Right ventricle myocardium inferior (tissue), 1 donor: ENCODE measurements around the gene ATAD2B. TPM values are rescaled to one million over a fixed set of nuclear protein-coding genes. Genes with fewer than 3 reads are reported as not detected.

Experiments used
- total RNA-seq: library from RNA; stranded (reverse); fragmentation: NEBNext Ultra II Directional; extraction: Animal tissue kit (Norgen Biotek cat#: 25700); gene quantifications from one replicate; pipeline ENCODE4 v1.2.1, GENCODE V29; 2021
- donor health status: DM: no; HTN: yes; CAD: no; lungs with severe emphysema.

The ATAD2B gene
- total RNA-seq, 1 donor from 2014 or later: 6.9 TPM

Other genes starting within 250 kb of the ATAD2B start
- gene UBXN2A, start 13.3 kb upstream of the ATAD2B start, total RNA-seq: 21.2 TPM
- not detected for gene MFSD2B, start 83.0 kb upstream of the ATAD2B start, total RNA-seq
- 8.1 TPM for gene WDCP, start 120.3 kb upstream of the ATAD2B start, total RNA-seq
- 3.1 TPM for gene FKBP1B, start 122.6 kb upstream of the ATAD2B start, total RNA-seq
- 53.7 TPM for gene SF3B6, start 149.2 kb upstream of the ATAD2B start, total RNA-seq
- gene TP53I3, start 157.7 kb upstream of the ATAD2B start, total RNA-seq: 17.2 TPM
- 0.32 TPM for gene PFN4, start 196.2 kb upstream of the ATAD2B start, total RNA-seq
- 21.8 TPM for gene FAM228B, start 196.3 kb upstream of the ATAD2B start, total RNA-seq
- gene FAM228A, start 247.9 kb upstream of the ATAD2B start, total RNA-seq: 0.22 TPM